GM12891 (cell line): ENCODE results near the gene ACOT9.
A peak's percentile ranks its signal among the peaks of the same experiment; 100 is the strongest.

Source experiments
- PAX5 ChIP-seq: IDR thresholded peaks from 2 replicates; pipeline ENCODE4 v1.6.1; 2011; ENCODE audit warnings: low read length, moderate library complexity, mild to moderate bottlenecking; ENCODE audit not compliant: insufficient read depth, severe bottlenecking
- POLR2A ChIP-seq: IDR thresholded peaks from 2 replicates; pipeline ENCODE4 v1.6.1; 2011; ENCODE audit warnings: low read depth, low read length, control low read depth
- SPI1 ChIP-seq: IDR thresholded peaks from 2 replicates; pipeline ENCODE4 v1.6.1; 2011; ENCODE audit warnings: low read depth, low read length, control low read depth
- TAF1 ChIP-seq: IDR thresholded peaks from 2 replicates; pipeline ENCODE4 v1.6.1; 2011; ENCODE audit warnings: low read depth, low read length, control low read depth

DNA sequence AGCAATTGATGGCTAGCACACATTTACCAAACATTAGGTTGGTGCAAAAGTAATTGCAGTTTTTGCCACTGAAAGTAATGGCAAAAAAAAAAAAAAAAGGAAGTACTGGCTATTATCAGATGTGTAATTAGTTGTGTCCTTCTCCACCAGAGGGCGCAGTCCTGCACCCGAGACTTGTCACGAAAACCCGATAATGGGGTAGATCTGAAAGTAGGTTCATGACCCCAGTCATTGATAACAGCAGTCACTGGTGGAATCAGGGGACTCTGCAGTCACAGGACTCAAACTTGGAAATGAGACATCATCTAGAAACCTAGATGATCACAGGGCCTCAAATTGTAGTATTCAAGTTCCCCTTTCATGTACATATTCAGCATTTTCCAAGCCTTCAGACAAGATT lies 13.1 kb upstream of the ACOT9 start:
- TF ChIP-seq POLR2A (no peak), SPI1 (peak; percentile 15; the same call in 1 of the 2 replicates), TAF1 (no peak), PAX5 (peak; percentile 15)
